HFFc6 (cell line): Measurements from ENCODE around the gene MUC13. TPM values are rescaled to one million over a fixed set of nuclear protein-coding genes. Genes with fewer than 3 reads are reported as not detected.

Experiments
- DNase-seq: peaks from one replicate; pipeline ENCODE4 v3.0.0-alpha.2; 2018
- H3K27ac Mint-ChIP-seq: 2 replicates; pipeline ENCODE4 v1.8.0; 2020; ENCODE audit warnings: mild to moderate bottlenecking, mixed read lengths
- H3K27me3 Mint-ChIP-seq: 2 replicates; pipeline ENCODE4 v1.8.0; 2021; ENCODE audit warnings: mild to moderate bottlenecking, moderate library complexity, mixed read lengths; ENCODE audit not compliant: insufficient read depth
- H3K36me3 Mint-ChIP-seq: 2 replicates; pipeline ENCODE4 v1.8.0; 2021; ENCODE audit warnings: low read depth, mixed read lengths
- H3K4me1 Mint-ChIP-seq: 2 replicates; pipeline ENCODE4 v1.8.0; 2020; ENCODE audit warnings: low read depth, mixed read lengths
- H3K4me3 Mint-ChIP-seq: 2 replicates; pipeline ENCODE4 v1.8.0; 2020; ENCODE audit warnings: mild to moderate bottlenecking, moderate library complexity, mixed read lengths
- H3K9me3 Mint-ChIP-seq: 2 replicates; pipeline ENCODE4 v1.8.0; 2020; ENCODE audit warnings: mild to moderate bottlenecking, mixed read lengths
- CTCF ChIP-seq: fragments of 200-600 bp; sonication (generic); IDR thresholded peaks from 2 replicates; pipeline ENCODE4 v1.5.0; 2021; ENCODE audit warnings: antibody characterized with exemption, mild to moderate bottlenecking
- total RNA-seq, 6 experiments: library from RNA; stranded (reverse); fragmentation: NEBNext Ultra II Directional; extraction: Animal tissue kit (Norgen Biotek cat#: 25700); gene quantifications; 2 replicates in 1 of 6; 3 replicates in 5 of 6; pipeline ENCODE4 v1.2.3, GENCODE V29; 2021

Gene MUC13
- total RNA-seq, 6 experiments from 2014 or later, result 0.06 to 0.21 (median 0.09) TPM; not detected in 2

GRCh38 chr3:124896824-124897526 is 37.6 kb downstream of the MUC13 start:
- Mint-ChIP-seq H3K27ac (no peak overlapping the region), H3K9me3 (no peaks in the 10 kb centered on the region), H3K4me3 (no peak overlapping the region), H3K27me3 (no peaks in the 10 kb centered on the region), H3K36me3 (no peaks in the 10 kb centered on the region), H3K4me1 (peaks cover 14% of the 10 kb centered on the region)
- TF ChIP-seq CTCF, result no peak
- DNase-seq, result no peak

- DNase-seq, result no peak
- no peak for TF ChIP-seq CTCF
- no peaks in the 10 kb centered on the region for H3K9me3 Mint-ChIP-seq
Measured at GRCh38 chr3:124895756-124896155, 38.8 kb downstream of the MUC13 start.

DNA sequence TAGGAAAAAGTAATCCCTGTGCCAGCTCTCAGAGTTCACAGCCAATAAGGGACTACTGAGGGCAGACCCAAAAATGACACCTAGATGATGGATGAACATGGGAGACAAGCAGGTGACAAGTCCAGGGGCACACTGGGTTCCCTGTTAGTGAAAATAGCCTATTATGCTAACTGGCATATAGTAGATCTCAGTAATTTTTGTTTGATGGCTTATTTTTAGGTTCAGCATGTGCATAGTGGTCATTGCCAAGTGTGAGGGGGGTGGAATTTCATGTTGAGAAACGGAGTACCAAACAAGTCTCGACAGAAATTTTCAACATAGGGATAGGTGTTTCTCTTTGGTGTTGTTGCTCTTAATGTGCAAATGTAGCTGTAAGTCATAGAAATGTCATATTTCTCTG is 41.0 kb downstream of the MUC13 start:
- H3K9me3 Mint-ChIP-seq, result no peaks in the 10 kb centered on the region
- DNase-seq, result no peak
- no peaks in the 10 kb centered on the region for H3K27me3 Mint-ChIP-seq
- no peaks in the 10 kb centered on the region for H3K36me3 Mint-ChIP-seq
- H3K4me1 Mint-ChIP-seq, result peaks cover 7% of the 10 kb centered on the region; the same call in 1 of the 2 replicates
- no peak overlapping the region for H3K4me3 Mint-ChIP-seq
- no peak overlapping the region for H3K27ac Mint-ChIP-seq
- no peak for TF ChIP-seq CTCF

More at GRCh38 chr3:124895756-124896155, 38.8 kb downstream of the MUC13 start:
- H3K27me3 Mint-ChIP-seq, result no peaks in the 10 kb centered on the region
- H3K27ac Mint-ChIP-seq, result no peak overlapping the region
- no peak overlapping the region for H3K4me3 Mint-ChIP-seq
- H3K4me1 Mint-ChIP-seq, result peaks cover 10% of the 10 kb centered on the region
- H3K36me3 Mint-ChIP-seq, result no peaks in the 10 kb centered on the region

DNA sequence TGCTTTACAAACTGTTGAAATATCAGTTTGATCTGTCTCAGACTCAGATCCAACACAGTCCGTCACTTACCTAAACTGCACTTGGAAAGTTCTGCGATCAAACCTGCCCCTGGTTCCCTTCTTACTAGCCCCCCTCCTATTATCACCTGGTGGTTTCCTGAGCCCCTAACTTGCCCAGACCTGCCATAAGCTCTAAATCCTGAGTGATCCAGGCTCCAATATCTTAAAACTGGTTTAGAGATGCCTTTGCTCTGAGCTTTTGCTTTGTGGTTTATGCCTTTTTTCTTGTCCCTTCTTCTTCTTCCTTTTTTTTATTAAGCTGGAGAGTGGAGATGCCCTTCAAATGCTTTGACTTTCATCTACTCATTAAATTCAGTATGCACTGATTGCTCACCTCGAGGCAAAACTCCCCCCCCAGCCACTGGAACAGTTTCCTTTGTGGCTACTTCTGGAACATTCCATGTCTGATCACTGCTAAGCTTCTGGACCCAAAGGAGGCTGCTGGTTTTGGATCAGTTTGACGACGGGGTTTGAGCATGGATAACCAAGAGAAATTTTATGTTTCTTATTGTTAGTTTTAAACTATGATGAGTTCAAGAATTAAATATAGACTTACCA is 43.9 kb downstream of the MUC13 start:
- H3K4me1 Mint-ChIP-seq, result peaks cover 16% of the 10 kb centered on the region
- H3K4me3 Mint-ChIP-seq, result no peak overlapping the region

More for the DNA sequence above, 43.9 kb downstream of the MUC13 start:
- Mint-ChIP-seq H3K27ac (no peak overlapping the region), H3K36me3 (no peaks in the 10 kb centered on the region), H3K27me3 (no peaks in the 10 kb centered on the region), H3K9me3 (no peaks in the 10 kb centered on the region)
- TF ChIP-seq CTCF, result no peak
- DNase-seq, result no peak
